IMR-90 (cell line): ENCODE measurements around the gene UBL4B. TPM values are rescaled to one million over a fixed set of nuclear protein-coding genes. Genes with fewer than 3 reads are reported as not detected.
A peak's percentile ranks its signal among the peaks of the same experiment; 100 is the strongest.

Experiments used
- ATAC-seq: fragments of 200-7000 bp; cut with Tn5 transposase; 2 replicates; pipeline ENCODE4 v1.9.1; 2020; ENCODE audit warnings: low read depth, mild to moderate bottlenecking, moderate library complexity
- BruUV-seq: library from RNA; stranded (reverse); fragments of 400-500 nt; replicated peaks from 2 replicates; lab custom pipeline; 2021; lab: Mats Ljungman, UMichigan
- CTCF ChIA-PET: fragments of 300-600 bp; formaldehyde crosslinking; extraction: SDS; loops from one replicate; lab custom pipeline; 2021; ENCODE audit warnings: antibody characterized with exemption; lab: Yijun Ruan, JAX
- POLR2A ChIA-PET: fragments of 300-600 bp; sonication (Branson Sonifier 250); formaldehyde crosslinking; loops from one replicate; lab custom pipeline; 2022; ENCODE audit warnings: antibody characterized with exemption; ENCODE audit not compliant: unreplicated experiment; lab: Charles Lee
- DNase-seq: peaks from one replicate; pipeline ENCODE4 v3.0.0; 2013
- H2AFZ ChIP-seq: replicated peaks from 2 replicates; pipeline ENCODE3; 2013; ENCODE audit warnings: low read length, mild to moderate bottlenecking; ENCODE audit not compliant: poor library complexity
- H2AK5ac ChIP-seq: 2 replicates; pipeline ENCODE4 v1.6.1; 2013; ENCODE audit warnings: low read depth, low read length, inconsistent platforms
- H2AK9ac ChIP-seq: replicated peaks from 2 replicates; pipeline ENCODE3; 2013; ENCODE audit warnings: mild to moderate bottlenecking, low read depth, low read length, moderate library complexity; ENCODE audit not compliant: poor library complexity
- H2BK120ac ChIP-seq: 2 replicates; pipeline ENCODE4 v1.6.1; 2013; ENCODE audit warnings: low read depth, low read length, inconsistent platforms
- H2BK15ac ChIP-seq: 3 replicates; pipeline ENCODE4 v1.6.1; 2013; ENCODE audit warnings: low read depth, low read length, inconsistent platforms
- H2BK20ac ChIP-seq: 2 replicates; pipeline ENCODE4 v1.6.1; 2013; ENCODE audit warnings: low read depth, mild to moderate bottlenecking, inconsistent platforms, low read length, moderate library complexity
- H2BK5ac ChIP-seq: 2 replicates; pipeline ENCODE4 v1.6.1; 2013; ENCODE audit warnings: mild to moderate bottlenecking, low read depth, low read length, inconsistent platforms; ENCODE audit not compliant: poor library complexity, severe bottlenecking
- H3K14ac ChIP-seq: replicated peaks from 2 replicates; pipeline ENCODE4 v1.6.1; 2013; ENCODE audit warnings: low read depth, low read length, inconsistent platforms
- H3K18ac ChIP-seq: 2 replicates; pipeline ENCODE4 v1.6.1; 2013; ENCODE audit warnings: low read depth, low read length, control low read depth
- H3K23ac ChIP-seq: 2 replicates; pipeline ENCODE4 v1.6.1; 2013; ENCODE audit warnings: low read depth, low read length, inconsistent platforms
- H3K27ac ChIP-seq: 2 replicates; pipeline ENCODE4 v1.5.1; 2013; ENCODE audit warnings: mild to moderate bottlenecking, control low read depth, low read length; ENCODE audit not compliant: insufficient read depth
- H3K27me3 ChIP-seq: 2 replicates; pipeline ENCODE4 v1.6.1; 2013; ENCODE audit warnings: low read length; ENCODE audit not compliant: control insufficient read depth, insufficient read depth
- H3K36me3 ChIP-seq: 2 replicates; pipeline ENCODE4 v1.6.1; 2013; ENCODE audit warnings: low read length, mixed read lengths; ENCODE audit not compliant: control insufficient read depth, insufficient read depth
- H3K4ac ChIP-seq: 2 replicates; pipeline ENCODE4 v1.6.1; 2013; ENCODE audit warnings: low read depth, low read length, inconsistent platforms
- H3K4me1 ChIP-seq: 2 replicates; pipeline ENCODE4 v1.6.1; 2013; ENCODE audit warnings: low read length, mixed read lengths; ENCODE audit not compliant: control insufficient read depth, insufficient read depth
- H3K4me2 ChIP-seq: 2 replicates; pipeline ENCODE4 v1.6.1; 2013; ENCODE audit warnings: low read depth, mild to moderate bottlenecking, control low read depth, low read length, moderate library complexity
- H3K4me3 ChIP-seq: 2 replicates; pipeline ENCODE4 v1.5.1; 2013; ENCODE audit warnings: low read depth, mild to moderate bottlenecking, control low read depth, low read length, moderate library complexity; ENCODE audit not compliant: insufficient read depth
- H3K56ac ChIP-seq: 2 replicates; pipeline ENCODE4 v1.6.1; 2013; ENCODE audit warnings: low read length, inconsistent platforms; ENCODE audit not compliant: insufficient read depth; ENCODE audit errors: extremely low read depth
- H3K79me1 ChIP-seq, 2 experiments: 2 replicates each; pipeline ENCODE4 v1.6.1; 2013; ENCODE audit warnings: low read length in 2 of 2, inconsistent platforms in 1 of 2, low read depth in 1 of 2
- H3K9ac ChIP-seq: 2 replicates; pipeline ENCODE4 v1.6.1; 2013; ENCODE audit warnings: low read depth, low read length, control low read depth
- H3K9me1 ChIP-seq: 2 replicates; pipeline ENCODE4 v1.6.1; 2013; ENCODE audit warnings: low read length, inconsistent platforms; ENCODE audit not compliant: insufficient read depth
- H3K9me3 ChIP-seq: 2 replicates; pipeline ENCODE4 v1.6.1; 2013; ENCODE audit warnings: low read length; ENCODE audit not compliant: control insufficient read depth, insufficient read depth
- H4K20me1 ChIP-seq: 2 replicates; pipeline ENCODE4 v1.6.1; 2013; ENCODE audit warnings: low read length, inconsistent platforms; ENCODE audit not compliant: insufficient read depth
- H4K5ac ChIP-seq: 2 replicates; pipeline ENCODE4 v1.6.1; 2013; ENCODE audit warnings: mild to moderate bottlenecking, low read depth, low read length, control low read depth
- H4K8ac ChIP-seq, 2 experiments: 2 replicates each; pipeline ENCODE4 v1.6.1; 2013; ENCODE audit warnings: low read depth in 2 of 2, low read length in 2 of 2, control low read depth in 1 of 2, inconsistent platforms in 1 of 2
- H4K91ac ChIP-seq: 2 replicates; pipeline ENCODE4 v1.6.1; 2013; ENCODE audit warnings: low read depth, low read length, inconsistent platforms; ENCODE audit not compliant: insufficient read depth
- BHLHE40 ChIP-seq: fragments of 150-350 bp; IDR thresholded peaks from 2 replicates; pipeline ENCODE4 v1.6.1; 2016; ENCODE audit warnings: mild to moderate bottlenecking, low read depth, low read length
- CTCF ChIP-seq: conservative IDR thresholded peaks from 2 replicates; pipeline ENCODE4 v1.5.1; 2012; ENCODE audit warnings: mild to moderate bottlenecking, low read depth, low read length, improper control_type of control experiment
- FOS ChIP-seq: fragments of 150-350 bp; IDR thresholded peaks from 2 replicates; pipeline ENCODE4 v1.6.1; 2016; ENCODE audit warnings: low read depth, low read length
- MAFK ChIP-seq: IDR thresholded peaks from 2 replicates; pipeline ENCODE4 v1.6.1; 2012; ENCODE audit warnings: low read depth, low read length, improper control_type of control experiment
- MXI1 ChIP-seq: IDR thresholded peaks from 2 replicates; pipeline ENCODE4 v1.6.1; 2012; ENCODE audit warnings: low read depth, mild to moderate bottlenecking, low read length, moderate library complexity, borderline replicate concordance
- NFE2L2 ChIP-seq: fragments of 150-350 bp; IDR thresholded peaks from 2 replicates; pipeline ENCODE4 v1.6.1; 2016; ENCODE audit warnings: low read depth, mild to moderate bottlenecking, low read length
- POLR2A ChIP-seq: IDR thresholded peaks from 2 replicates; pipeline ENCODE4 v1.6.1; 2012; ENCODE audit warnings: mild to moderate bottlenecking, low read depth, low read length
- RCOR1 ChIP-seq: IDR thresholded peaks from 2 replicates; pipeline ENCODE4 v1.6.1; 2012; ENCODE audit warnings: mild to moderate bottlenecking, low read length, improper control_type of control experiment; ENCODE audit not compliant: insufficient replicate concordance
- RFX5 ChIP-seq: IDR thresholded peaks from 2 replicates; pipeline ENCODE4 v1.8.0; 2012; ENCODE audit warnings: low read depth, mild to moderate bottlenecking, low read length, moderate library complexity
- WGBS, 2 experiments: methylation state at CpG; one replicate each; pipeline versions ENCODE4 v1.1.5 to v1.1.7; 2013; ENCODE audit warnings: missing lambda C conversion rate in 2 of 2; ENCODE audit not compliant: insufficient read length in 1 of 2; ENCODE audit errors: extremely low coverage in 2 of 2; 5-methylcytosine and 5-hydroxymethylcytosine counted together
- dilution Hi-C: fragments of 300-500 bp; cut with HindIII; formaldehyde crosslinking; loops from one replicate; pipeline ENCODE4 v1.14.3; 2018; ENCODE audit warnings: low sequenced_read_pairs; ENCODE audit not compliant: unreplicated experiment
- in situ Hi-C: fragments of 300-500 bp; cut with MboI; formaldehyde crosslinking; loops from 3 replicates; pipeline ENCODE4 v1.14.3; 2019; ENCODE audit warnings: low sequenced_read_pairs, inconsistent platforms, mixed read lengths
- intact Hi-C: fragments of 100-400 bp; cut with micrococcal nuclease; formaldehyde crosslinking; loops from 2 replicates; pipeline ENCODE4 v1.10.0; 2022
- polyA plus RNA-seq, 3 experiments: library from polyadenylated mRNA; depleted of rRNA; stranded (reverse); fragments of >200 nt; gene quantifications; 2 replicates each; pipeline ENCODE4 v1.2.3, GENCODE V29; 2012; ENCODE audit warnings: low replicate concordance in 1 of 3
- total RNA-seq: library from RNA; depleted of rRNA; stranded (reverse); fragments of >200 nt; gene quantifications from 2 replicates; pipeline ENCODE4 v1.2.3, GENCODE V29; 2012

Gene UBL4B
- total and polyA plus RNA-seq, 2 of the 4 experiments (the other 2 are of a cell fraction) = not detected

GRCh38 chr1:110102081-110102480 lies 10.2 kb upstream of the UBL4B start:
- dilution Hi-C loops = no loop called here
- Histone ChIP-seq H2BK15ac (no peak overlapping the region), H2BK20ac (no peak overlapping the region), H3K9me1 (0 out of 2 replicates have a peak, but pooled peaks cover 2% of the 10 kb centered on the region), H3K23ac (no peak overlapping the region), H3K18ac (no peak overlapping the region), H3K4me1 (no peaks in the 10 kb centered on the region; the same call in 1 of the 2 replicates), H3K27ac (no peak overlapping the region), H4K20me1 (no peaks in the 10 kb centered on the region), H3K36me3 (no peaks in the 10 kb centered on the region), H3K4me3 (no peak overlapping the region), H3K14ac (0 out of 2 replicates have a peak overlapping the region, but pooled peaks have one; percentile 1), H3K9ac (no peak overlapping the region), H3K4ac (peak overlapping the region; percentile 56; the same call in 1 of the 2 replicates), H3K4me2 (no peak overlapping the region), H2BK5ac (no peak overlapping the region), H2BK120ac (no peak overlapping the region; the same call in 1 of the 2 replicates), H4K5ac (no peak overlapping the region), H4K91ac (peak overlapping the region; percentile 2), H4K8ac (peak overlapping the region; percentile 55 to 65; a peak in 2 of 4 replicates), H2AK9ac (peak overlapping the region; percentile 35), H2AFZ (peak overlapping the region; percentile 83), H3K56ac (no peak overlapping the region), H3K79me1 (no peaks in the 10 kb centered on the region), H3K9me3 (no peaks in the 10 kb centered on the region), H2AK5ac (peak overlapping the region; percentile 7; the same call in 1 of the 2 replicates), H3K27me3 (peaks cover 41% of the 10 kb centered on the region)
- in situ Hi-C loops = no loop called here
- ChIA-PET CTCF (interaction anchor here (1.7 kb wide), 1 partner anchor 14 kb away, joined by 7 read pairs; no protein-coding TSS in a partner anchor), POLR2A (no interaction called here)
- no TSS peak for BruUV-seq
- ATAC-seq = no peak
- WGBS, 2 experiments = 0% methylated on average over 1 of the region's 7 CpGs; no CpG with 5 or more reads in 1 of the 2 experiments
- peak; percentile 26 for DNase-seq
- intact Hi-C loops = no loop called here
- no peak for TF ChIP-seq POLR2A
- no peak for TF ChIP-seq RFX5
- no peak for TF ChIP-seq RCOR1
- no peak for TF ChIP-seq MAFK
- no peak for TF ChIP-seq CTCF
- TF ChIP-seq FOS = no peak
- TF ChIP-seq BHLHE40 = no peak
- no peak for TF ChIP-seq NFE2L2
- no peak for TF ChIP-seq MXI1
